GM19043 (cell line): ENCODE measurements around the gene CSTB.

Experiments used
- ATAC-seq: cut with Tn5 transposase; IDR thresholded peaks from one replicate; pipeline ENCODE4 v1.9.1; 2021; ENCODE audit warnings: low read depth; ENCODE audit not compliant: unreplicated experiment

CSTB gene

GRCh38 chr21:43794311-43794710, 18.2 kb upstream of the CSTB start:
- no peak for ATAC-seq

- ATAC-seq: no peak
Observed at GRCh38 chr21:43793243-43793642, 17.1 kb upstream of the CSTB start.

- ATAC-seq: no peak
Observed at GRCh38 chr21:43792406-43792805, 16.3 kb upstream of the CSTB start.

GRCh38 chr21:43790010-43790524, 14.0 kb upstream of the CSTB start:
- ATAC-seq: no peak

GRCh38 chr21:43789276-43790009, 13.3 kb upstream of the CSTB start, which contains the start of gene RRP1:
TSS of gene RRP1 (plus strand) at chr21:43789577. CDS start at chr21:43789630, 53 bp downstream.
- peak; percentile 69 for ATAC-seq

GRCh38 chr21:43786807-43787440, 10.8 kb upstream of the CSTB start:
- no peak for ATAC-seq

- ATAC-seq: no peak
Observed at GRCh38 chr21:43786300-43786806, 10.2 kb upstream of the CSTB start.

GRCh38 chr21:43785134-43785533, 9.0 kb upstream of the CSTB start:
- ATAC-seq: no peak

- no peak for ATAC-seq
Observed at GRCh38 chr21:43783098-43783700, 7.1 kb upstream of the CSTB start.

GRCh38 chr21:43782431-43783097, 6.5 kb upstream of the CSTB start:
- no peak for ATAC-seq

- ATAC-seq: no peak
Observed at GRCh38 chr21:43781846-43782245, 5.7 kb upstream of the CSTB start.

- no peak for ATAC-seq
Observed at GRCh38 chr21:43779660-43780059, 3.6 kb upstream of the CSTB start.

- ATAC-seq: no peak
Observed at GRCh38 chr21:43778469-43779335, 2.6 kb upstream of the CSTB start.

GRCh38 chr21:43777953-43778352, 1.8 kb upstream of the CSTB start:
- ATAC-seq: no peak

GRCh38 chr21:43775190-43775589, 918 bp downstream of the CSTB start:
- no peak for ATAC-seq

- ATAC-seq: no peak
Observed at GRCh38 chr21:43774163-43774562, 1.9 kb downstream of the CSTB start.

GRCh38 chr21:43772425-43772821, 3.7 kb downstream of the CSTB start:
- ATAC-seq: no peak

GRCh38 chr21:43771698-43772424, 4.2 kb downstream of the CSTB start:
- ATAC-seq: no peak

- no peak for ATAC-seq
Observed at GRCh38 chr21:43771199-43771675, 4.9 kb downstream of the CSTB start.
